Body of pancreas (tissue), 4 donors: ENCODE data around the gene KLHL11. TPM values are rescaled to one million over a fixed set of nuclear protein-coding genes. Genes with fewer than 3 reads are reported as not detected.
A peak's percentile ranks its signal among the peaks of the same experiment; 100 is the strongest.

Experiments
- ATAC-seq: fragments of 150-250 bp; one replicate; pipeline ENCODE4 v1.9.1; 2016
- DNase-seq, 4 donors: peaks; one replicate each; pipeline ENCODE4 v3.0.0-alpha.2; 2019
- H3K27ac ChIP-seq, 4 donors: fragments of 200-600 bp; sonication (generic); 1 replicate in 3 of 4; 2 replicates in 1 of 4; pipeline versions ENCODE4 v1.5.1 to v1.6.1; 2016 to 2019; ENCODE audit warnings: mild to moderate bottlenecking in 1 of 4, mixed read lengths in 1 of 4, moderate library complexity in 1 of 4
- H3K27me3 ChIP-seq, 2 donors: fragments of 200-600 bp; sonication (generic); one replicate each; pipeline ENCODE4 v1.6.0; 2016; ENCODE audit warnings: mild to moderate bottlenecking in 1 of 2
- H3K36me3 ChIP-seq, 2 donors: fragments of 200-600 bp; sonication (generic); replicated peaks in 1 of 2; 2 replicates each; pipeline ENCODE4 v1.5.1; 2016; ENCODE audit warnings: low read depth in 2 of 2; ENCODE audit not compliant: insufficient read depth in 1 of 2
- H3K4me1 ChIP-seq: fragments of 200-600 bp; sonication (generic); one replicate; pipeline ENCODE4 v1.6.0; 2016
- H3K4me3 ChIP-seq, 2 donors: fragments of 200-600 bp; sonication (generic); 1 replicate in 1 of 2; 2 replicates in 1 of 2; pipeline ENCODE4 v1.5.1; 2016 to 2019
- H3K9me3 ChIP-seq, 3 donors: fragments of 200-600 bp; sonication (generic); 1 replicate in 2 of 3; 2 replicates in 1 of 3; pipeline ENCODE4 v1.5.1; 2016
- CTCF ChIP-seq, 7 experiments: fragments of 450-650 bp in 4 of 7; fragments of 200-600 bp in 3 of 7; sonication (generic) in 3 of 7; IDR thresholded peaks; one replicate each; pipeline ENCODE4 v1.5.1; 2016 to 2019; ENCODE audit warnings: antibody characterized with exemption in 7 of 7
- POLR2A ChIP-seq, 3 donors: fragments of 450-650 bp; IDR thresholded peaks; one replicate each; pipeline ENCODE4 v1.6.1; 2016; ENCODE audit warnings: antibody characterized with exemption in 3 of 3, mild to moderate bottlenecking in 2 of 3
- WGBS, 2 donors: methylation state at CpG; one replicate each; pipeline ENCODE4 v1.1.5; 2017; 5-methylcytosine and 5-hydroxymethylcytosine counted together
- intact Hi-C: fragments of 100-400 bp; cut with DNase I; formaldehyde crosslinking; loops from one replicate; pipeline ENCODE4 v1.15.1; 2023
- total RNA-seq, 2 donors: library from RNA; depleted of rRNA; stranded (reverse); fragments of >200 nt; gene quantifications; one replicate each; pipeline ENCODE4 v1.1.0, GENCODE V29; 2016

Gene KLHL11
- total RNA-seq, 2 donors from 2014 or later = 15.2 to 16.3 TPM

- ATAC-seq (no peak), DNase-seq (peak in 1 of 4 donors; percentile 14)
- H3K4me3 ChIP-seq = no peak overlapping the region
- H3K27me3 ChIP-seq = no peaks in the 10 kb centered on the region
- H3K27ac ChIP-seq = peak overlapping the region in 2 of 4 donors; percentile 41
- 90 to 96% methylated on average over 3 to 8 of the region's 8 CpGs for WGBS, 2 donors
- H3K36me3 ChIP-seq = peaks cover 0 to 44% of the 10 kb centered on the region in 2 donors
- intact Hi-C loops = no loop called here
- peaks cover 26% of the 10 kb centered on the region for H3K4me1 ChIP-seq
- no peaks in the 10 kb centered on the region for H3K9me3 ChIP-seq
- TF ChIP-seq CTCF (IDR thresholded peaks at IDR 0.05) (no peak), POLR2A (IDR thresholded peaks at IDR 0.05) (no peak)
Measured at GRCh38 chr17:41907185-41907556, 41.9 kb upstream of the KLHL11 start.

- Histone ChIP-seq H3K27me3 (no peaks in the 10 kb centered on the region), H3K27ac (peak overlapping the region in 2 of 4 donors; percentile 39 to 41), H3K4me1 (peaks cover 25% of the 10 kb centered on the region), H3K4me3 (no peak overlapping the region), H3K36me3 (peaks cover 0 to 45% of the 10 kb centered on the region in 2 donors), H3K9me3 (no peaks in the 10 kb centered on the region)
- DNase-seq (peak in 2 of 4 donors; percentile 24 to 25), ATAC-seq (no peak)
- 79 to 90% methylated on average over 14 to 15 of the region's 15 CpGs for WGBS, 2 donors
- intact Hi-C loops = no loop called here
- TF ChIP-seq CTCF (IDR thresholded peaks at IDR 0.05) (no peak), POLR2A (IDR thresholded peaks at IDR 0.05) (no peak)
Measured at GRCh38 chr17:41906465-41907184, 41.4 kb upstream of the KLHL11 start.

GRCh38 chr17:41905172-41905571, 39.9 kb upstream of the KLHL11 start:
- H3K4me1 ChIP-seq = peaks cover 17% of the 10 kb centered on the region
- no peaks in the 10 kb centered on the region for H3K27me3 ChIP-seq
- peaks cover 0 to 40% of the 10 kb centered on the region in 2 donors for H3K36me3 ChIP-seq
- H3K27ac ChIP-seq = no peak overlapping the region
- no peak for DNase-seq
- ATAC-seq = no peak
- no peaks in the 10 kb centered on the region for H3K9me3 ChIP-seq
- no peak overlapping the region for H3K4me3 ChIP-seq
- intact Hi-C loops = no loop called here
- whole genome bisulfite sequencing, 2 donors = 84 to 93% methylated on average over 3 to 4 of the region's 4 CpGs
- TF ChIP-seq POLR2A (IDR thresholded peaks at IDR 0.05) (no peak), CTCF (IDR thresholded peaks at IDR 0.05) (no peak)

- ATAC-seq (no peak), DNase-seq (no peak)
- WGBS, 2 donors = 91 to 93% methylated on average over 7 of the region's 7 CpGs
- Histone ChIP-seq H3K9me3 (no peaks in the 10 kb centered on the region), H3K27me3 (no peaks in the 10 kb centered on the region), H3K4me1 (peaks cover 21% of the 10 kb centered on the region), H3K36me3 (peaks cover 0 to 36% of the 10 kb centered on the region in 2 donors), H3K27ac (no peak overlapping the region), H3K4me3 (no peak overlapping the region)
- intact Hi-C loops = no loop called here
- TF ChIP-seq CTCF (IDR thresholded peaks at IDR 0.05) (no peak), POLR2A (IDR thresholded peaks at IDR 0.05) (no peak)
Measured at GRCh38 chr17:41904242-41904841, 39.1 kb upstream of the KLHL11 start.
